GM12872 (cell line): ENCODE results near the gene TRUB2.

ENCODE experiments used
- TF ChIP-seq, protein P1 (sequence below): IDR thresholded peaks from 3 replicates; pipeline ENCODE4 v1.5.1; 2011; ENCODE audit warnings: low read depth, mild to moderate bottlenecking, low read length, moderate library complexity; ENCODE audit not compliant: insufficient read depth

The TRUB2 gene

DNA sequence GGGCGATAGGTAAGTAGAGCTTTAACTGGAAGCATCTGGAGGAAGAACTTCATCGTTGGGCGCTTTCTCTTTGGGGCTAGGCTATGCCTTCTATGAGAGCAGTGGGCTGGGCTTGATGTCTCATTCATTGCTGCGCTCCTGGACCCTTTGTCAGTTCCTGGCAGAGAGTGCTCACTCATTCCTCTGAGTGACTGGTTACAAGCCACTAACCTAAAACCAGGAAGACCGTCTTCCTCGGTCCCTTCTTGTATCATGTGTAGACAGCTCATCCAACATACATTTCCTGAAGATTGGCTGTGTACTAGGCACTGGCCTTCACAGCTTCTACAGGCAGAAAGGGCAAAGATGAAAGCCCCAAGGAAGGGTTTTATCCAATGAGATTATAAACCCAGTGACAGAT is 39.7 kb downstream of the TRUB2 start:
- TF ChIP-seq, protein P1, sequence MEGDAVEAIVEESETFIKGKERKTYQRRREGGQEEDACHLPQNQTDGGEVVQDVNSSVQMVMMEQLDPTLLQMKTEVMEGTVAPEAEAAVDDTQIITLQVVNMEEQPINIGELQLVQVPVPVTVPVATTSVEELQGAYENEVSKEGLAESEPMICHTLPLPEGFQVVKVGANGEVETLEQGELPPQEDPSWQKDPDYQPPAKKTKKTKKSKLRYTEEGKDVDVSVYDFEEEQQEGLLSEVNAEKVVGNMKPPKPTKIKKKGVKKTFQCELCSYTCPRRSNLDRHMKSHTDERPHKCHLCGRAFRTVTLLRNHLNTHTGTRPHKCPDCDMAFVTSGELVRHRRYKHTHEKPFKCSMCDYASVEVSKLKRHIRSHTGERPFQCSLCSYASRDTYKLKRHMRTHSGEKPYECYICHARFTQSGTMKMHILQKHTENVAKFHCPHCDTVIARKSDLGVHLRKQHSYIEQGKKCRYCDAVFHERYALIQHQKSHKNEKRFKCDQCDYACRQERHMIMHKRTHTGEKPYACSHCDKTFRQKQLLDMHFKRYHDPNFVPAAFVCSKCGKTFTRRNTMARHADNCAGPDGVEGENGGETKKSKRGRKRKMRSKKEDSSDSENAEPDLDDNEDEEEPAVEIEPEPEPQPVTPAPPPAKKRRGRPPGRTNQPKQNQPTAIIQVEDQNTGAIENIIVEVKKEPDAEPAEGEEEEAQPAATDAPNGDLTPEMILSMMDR: no peak

DNA sequence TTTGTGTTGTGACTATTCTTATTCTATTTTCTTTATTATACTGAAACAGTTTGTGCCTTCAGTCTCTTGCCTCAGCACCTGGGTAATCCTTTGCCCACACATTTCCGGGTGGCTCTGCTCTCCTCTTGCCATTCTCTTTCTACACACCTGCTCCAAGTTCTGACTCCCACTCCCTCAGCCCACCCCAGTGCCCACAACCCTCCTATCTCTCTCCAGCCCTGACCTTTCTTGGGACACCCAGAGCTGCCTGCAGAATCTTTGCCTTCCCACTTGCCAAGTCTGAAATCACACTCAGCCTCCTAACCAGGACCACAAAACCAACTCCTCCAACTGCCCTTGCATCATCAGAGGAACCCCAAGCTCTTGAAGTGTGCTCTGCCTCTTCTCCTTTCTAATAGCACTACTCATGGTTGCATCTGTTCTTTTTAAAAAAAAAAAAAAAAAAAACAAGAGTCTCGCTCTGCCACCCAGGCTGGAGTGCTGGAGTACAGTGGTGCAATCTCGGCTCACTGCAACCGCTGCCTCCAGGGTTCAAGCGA is 42.1 kb downstream of the TRUB2 start:
- TF ChIP-seq, protein P1: no peak

DNA sequence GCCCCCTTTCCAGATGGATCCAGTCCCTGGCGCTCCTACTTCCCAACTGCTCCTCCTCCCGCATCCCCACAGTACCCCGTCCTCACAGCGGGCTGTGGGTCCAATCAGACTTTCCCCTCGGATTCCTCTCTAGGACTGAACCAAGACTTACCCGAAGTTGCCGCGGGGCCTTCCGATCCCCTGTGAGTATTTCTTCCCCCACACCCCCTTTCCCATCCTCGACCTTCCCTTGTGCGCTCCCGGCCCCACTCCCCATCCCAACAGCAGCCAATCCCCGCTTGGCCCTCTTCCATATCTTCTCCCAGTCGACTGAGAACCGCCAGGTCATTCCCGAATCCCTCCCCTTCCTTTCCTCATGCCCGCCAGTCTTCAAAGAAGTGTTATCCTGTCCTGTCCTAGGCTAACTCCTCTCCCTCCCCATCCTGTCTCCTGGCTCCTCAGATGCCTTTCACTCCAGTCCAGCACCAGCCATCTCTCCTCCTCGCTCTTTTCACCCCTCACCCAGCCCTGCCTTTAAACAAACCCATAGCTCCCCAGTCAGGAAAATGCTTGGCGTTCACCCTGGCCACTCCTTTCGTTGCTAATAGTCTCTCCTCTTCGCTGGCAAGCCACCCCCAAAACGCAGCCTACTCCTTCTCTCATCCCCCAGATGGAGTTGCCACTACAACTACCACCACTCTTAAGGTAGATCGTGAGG is 45.5 kb downstream of the TRUB2 start:
- TF ChIP-seq, protein P1: no peak

DNA sequence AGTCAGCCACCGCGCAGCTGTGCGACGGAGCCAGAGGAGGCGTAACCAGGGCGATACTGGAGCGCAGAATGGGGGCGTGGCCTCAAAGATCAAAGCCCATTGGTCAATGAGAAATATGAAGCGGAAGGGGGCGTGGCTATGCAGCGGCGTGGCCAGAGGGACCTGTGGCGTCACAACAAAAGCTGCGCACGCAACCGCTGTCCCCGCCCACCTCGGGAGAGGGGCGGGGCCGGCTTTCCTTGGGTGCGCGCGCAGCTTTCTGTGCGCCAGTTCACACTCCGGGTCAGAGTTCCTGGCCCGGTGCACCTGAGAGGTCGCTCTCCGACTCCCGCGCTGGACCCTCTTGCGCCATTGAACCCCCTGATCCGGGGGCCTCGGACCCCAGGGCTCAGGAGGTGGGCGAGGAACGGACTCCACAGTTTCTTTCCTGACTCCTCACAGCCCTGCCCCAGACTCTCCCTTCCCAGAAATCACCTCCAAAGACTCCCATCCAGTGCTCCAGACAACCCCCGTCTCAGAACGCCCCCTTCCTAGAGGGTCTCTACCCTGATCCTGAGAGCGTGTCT is 46.2 kb downstream of the TRUB2 start, which contains the start of gene SWI5:
TSS of gene SWI5 (plus strand) at position 269 of the 566 bp plus-strand sequence.
- TF ChIP-seq, protein P1: no peak

DNA sequence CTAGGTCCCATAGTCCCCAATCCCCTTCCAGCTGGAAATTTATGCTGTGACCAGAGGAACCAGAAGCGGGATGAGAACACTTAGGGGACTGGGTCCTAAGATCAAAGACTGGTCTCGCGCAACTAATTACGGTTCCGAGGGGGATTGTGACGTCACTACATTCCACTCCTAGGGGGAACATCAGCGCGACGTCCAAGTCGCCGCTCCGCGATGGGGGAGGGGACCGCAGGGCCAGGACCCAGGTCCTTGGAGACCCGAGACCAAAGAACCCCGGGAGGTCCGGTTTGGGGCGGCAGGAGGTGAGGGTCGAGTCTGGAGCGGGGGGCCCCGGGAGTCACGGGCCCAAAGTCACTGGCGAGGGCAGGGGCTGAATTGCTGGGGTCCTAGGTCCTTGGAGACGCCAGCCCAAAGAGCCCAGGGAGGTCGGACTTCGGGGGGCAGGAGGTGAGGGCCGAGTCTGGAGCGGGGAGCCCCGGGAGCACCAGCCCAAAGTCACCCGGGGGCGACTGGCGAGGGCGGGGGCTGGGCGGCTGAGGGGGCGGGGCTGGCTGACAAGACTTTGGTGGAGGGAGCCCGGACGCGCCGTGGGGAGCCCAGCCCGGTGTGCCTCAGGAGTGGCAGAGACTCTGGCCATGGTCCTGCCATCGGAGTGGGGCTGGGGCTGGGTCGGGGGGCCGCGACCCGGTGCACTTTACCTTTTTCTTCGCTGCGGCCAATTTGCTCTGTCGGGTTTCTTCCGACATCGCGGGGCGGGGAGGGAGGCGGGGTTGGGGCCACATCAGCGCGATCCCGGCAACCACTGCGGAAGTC is 46.8 kb downstream of the TRUB2 start, which contains the start of gene GOLGA2:
TSS of gene GOLGA2 (minus strand) at position 810 of the 810 bp plus-strand sequence. CDS start at position 779, 31 bp downstream.
- TF ChIP-seq, protein P1: no peak

DNA sequence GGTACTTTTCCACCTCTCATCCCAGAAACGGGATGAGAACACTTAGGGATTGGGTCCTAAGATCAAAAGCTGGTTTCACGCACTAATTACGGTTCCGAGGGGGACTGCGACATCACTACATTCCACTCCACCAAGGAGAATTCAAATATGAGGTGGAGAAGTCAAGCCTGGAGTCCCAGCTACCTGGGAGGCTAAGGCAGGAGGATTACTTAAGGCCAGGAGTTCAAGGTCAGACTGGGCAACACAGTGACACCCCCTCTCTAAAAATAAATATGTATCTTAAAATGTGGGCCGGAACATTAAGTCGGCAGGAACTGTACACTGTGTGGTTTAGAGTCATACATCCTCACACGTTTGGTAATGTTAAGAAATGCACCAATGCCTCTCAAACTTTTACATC is 48.0 kb downstream of the TRUB2 start:
- TF ChIP-seq, protein P1: no peak

DNA sequence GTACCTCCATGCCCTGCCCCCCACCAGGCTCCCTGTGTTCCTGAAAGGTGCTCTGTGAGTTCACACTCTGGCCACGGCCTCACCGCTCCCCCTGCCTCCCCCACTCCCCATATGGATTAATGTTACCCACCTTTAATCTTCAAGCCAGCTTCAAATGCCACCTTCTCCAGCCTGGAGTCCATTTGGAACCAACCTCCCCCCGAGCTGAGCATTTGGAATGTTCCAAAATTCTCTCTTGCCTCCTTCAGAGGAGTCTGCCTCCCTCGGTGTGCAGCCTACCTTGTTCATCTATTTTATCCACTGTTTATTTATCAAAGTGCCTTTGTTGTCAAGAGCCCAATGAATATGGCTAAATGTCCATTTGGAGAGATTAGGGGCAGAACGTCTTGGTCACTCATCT is 50.7 kb downstream of the TRUB2 start:
- TF ChIP-seq, protein P1: no peak
